GM18907 (cell line): ENCODE results near the gene CNKSR3.
A peak's percentile ranks its signal among the peaks of the same experiment; 100 is the strongest.

Source experiments
- ATAC-seq: cut with Tn5 transposase; IDR thresholded peaks from one replicate; pipeline ENCODE4 v1.9.1; 2021; ENCODE audit warnings: mild to moderate bottlenecking, moderate library complexity; ENCODE audit not compliant: unreplicated experiment

Gene CNKSR3

GRCh38 chr6:154503658-154504057 lies 6.8 kb downstream of the CNKSR3 start:
- ATAC-seq: no peak

- no peak for ATAC-seq
Measured at GRCh38 chr6:154502553-154502952, 7.9 kb downstream of the CNKSR3 start.

- no peak for ATAC-seq
Measured at GRCh38 chr6:154501578-154501868, 9.0 kb downstream of the CNKSR3 start.

GRCh38 chr6:154500769-154501577 lies 9.5 kb downstream of the CNKSR3 start:
- ATAC-seq: no peak

- no peak for ATAC-seq
Measured at GRCh38 chr6:154499855-154500589, 10.5 kb downstream of the CNKSR3 start.

GRCh38 chr6:154498340-154498934 lies 12.0 kb downstream of the CNKSR3 start:
- no peak for ATAC-seq

GRCh38 chr6:154496793-154497517 lies 13.5 kb downstream of the CNKSR3 start:
- ATAC-seq: no peak

GRCh38 chr6:154496186-154496585 lies 14.3 kb downstream of the CNKSR3 start:
- no peak for ATAC-seq

- ATAC-seq: no peak
Measured at GRCh38 chr6:154494592-154495311, 15.7 kb downstream of the CNKSR3 start.

- peak; percentile 66 for ATAC-seq
Measured at GRCh38 chr6:154491567-154492470, 18.7 kb downstream of the CNKSR3 start.

- ATAC-seq: no peak
Measured at GRCh38 chr6:154489822-154490221, 20.7 kb downstream of the CNKSR3 start.

GRCh38 chr6:154488802-154489437 lies 21.6 kb downstream of the CNKSR3 start:
- no peak for ATAC-seq

GRCh38 chr6:154488248-154488593 lies 22.3 kb downstream of the CNKSR3 start:
- no peak for ATAC-seq

GRCh38 chr6:154487367-154488247 lies 22.9 kb downstream of the CNKSR3 start:
- no peak for ATAC-seq

- ATAC-seq: no peak
Measured at GRCh38 chr6:154485815-154486214, 24.7 kb downstream of the CNKSR3 start.

- no peak for ATAC-seq
Measured at GRCh38 chr6:154484942-154485341, 25.5 kb downstream of the CNKSR3 start.

- no peak for ATAC-seq
Measured at GRCh38 chr6:154482858-154483257, 27.6 kb downstream of the CNKSR3 start.

- no peak for ATAC-seq
Measured at GRCh38 chr6:154481521-154482013, 28.9 kb downstream of the CNKSR3 start.
